Measurements from ENCODE around the gene SIAE. TPM values are rescaled to one million over a fixed set of nuclear protein-coding genes. Genes with fewer than 3 reads are reported as not detected.

The SIAE gene
- total RNA-seq, 1 donor from 2014 or later: 42.5 TPM

GRCh38 chr11:124670732-124671131 is 2.8 kb downstream of the SIAE start:
- no peak for DNase-seq (ENCODE audit: low spot score)
- intact Hi-C loops (cut with DNase I): loop anchor here (5.0 to 10.0 kb wide), 2 partner anchors 72 to 284 kb away; partner anchors contain the start of gene CCDC15

GRCh38 chr11:124669193-124669592 is 4.3 kb downstream of the SIAE start:
- no peak for DNase-seq (ENCODE audit: low spot score)
- intact Hi-C loops (cut with DNase I): loop anchor here (1.0 kb wide), 2 partner anchors 94 to 168 kb away; no protein-coding TSS in a partner anchor

GRCh38 chr11:124667601-124668000 is 5.9 kb downstream of the SIAE start:
- DNase-seq (ENCODE audit: low spot score): no peak
- intact Hi-C loops (cut with DNase I): no loop called here

- intact Hi-C loops (cut with DNase I): no loop called here
- DNase-seq (ENCODE audit: low spot score): no peak
Measured at GRCh38 chr11:124663861-124664260, 9.7 kb downstream of the SIAE start.

DNA sequence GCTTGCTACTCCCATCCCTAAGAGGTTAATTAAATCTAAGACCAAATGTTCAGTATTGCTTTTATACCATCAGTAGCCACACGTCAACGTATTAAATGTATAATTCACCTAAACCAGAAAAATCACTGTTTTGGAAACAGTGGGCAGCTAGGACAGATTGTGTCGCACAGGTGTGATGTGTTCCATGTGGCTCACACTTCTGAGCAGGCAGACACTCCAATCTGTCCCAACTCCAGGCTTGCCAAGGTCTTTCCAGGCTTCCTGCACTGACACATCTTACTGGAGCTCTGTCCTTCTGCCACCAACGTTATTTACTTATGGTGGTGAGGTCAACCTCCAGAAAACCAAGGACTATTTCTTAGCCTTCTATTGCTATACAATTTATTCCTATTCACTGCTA is 11.4 kb downstream of the SIAE start:
- intact Hi-C loops (cut with DNase I): no loop called here

GRCh38 chr11:124661553-124661952 is 12.0 kb downstream of the SIAE start:
- intact Hi-C loops (cut with DNase I): no loop called here
- DNase-seq (ENCODE audit: low spot score): no peak

More for the DNA sequence above, 11.4 kb downstream of the SIAE start:
- no peak for DNase-seq (ENCODE audit: low spot score)

DNA sequence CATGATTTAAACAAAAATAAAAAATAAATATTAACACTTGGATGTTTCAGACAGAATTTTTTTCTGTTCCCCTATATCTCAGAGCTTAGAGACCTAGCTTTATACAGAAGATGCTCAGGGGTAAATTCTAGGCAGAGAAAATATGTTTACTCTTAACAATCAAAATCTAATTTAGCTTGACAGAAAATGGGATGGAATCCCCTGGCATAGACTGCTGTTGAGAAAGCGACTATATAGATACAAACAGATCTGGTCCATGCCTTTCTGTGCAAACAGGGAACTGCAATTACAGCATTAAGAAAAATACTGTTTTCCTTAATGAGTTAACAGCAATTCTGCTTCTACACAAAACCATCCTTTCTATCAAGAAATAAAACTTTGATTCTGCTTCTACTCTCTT is 14.6 kb downstream of the SIAE start:
- intact Hi-C loops (cut with DNase I): no loop called here
- no peak for DNase-seq (ENCODE audit: low spot score)

DNA sequence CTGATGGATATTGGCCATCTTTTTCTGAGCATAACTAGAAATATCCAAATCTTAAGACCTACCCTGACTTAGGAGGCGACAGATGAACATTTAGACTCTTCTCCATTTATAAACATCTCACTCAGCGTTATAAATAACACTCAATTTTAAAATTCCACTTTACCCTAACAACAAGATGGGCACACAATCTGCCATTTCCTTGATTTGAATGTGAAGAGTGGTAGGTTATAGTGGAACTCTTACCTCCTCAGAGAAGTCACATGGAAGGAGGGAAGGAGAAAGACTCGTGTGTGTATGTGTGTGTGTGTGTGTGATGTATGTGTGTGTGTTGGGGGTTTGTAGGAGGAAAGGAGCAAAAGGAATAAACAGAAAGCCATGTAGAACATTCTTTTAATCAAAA is 15.0 kb downstream of the SIAE start:
- DNase-seq (ENCODE audit: low spot score): no peak
- intact Hi-C loops (cut with DNase I): no loop called here

DNA sequence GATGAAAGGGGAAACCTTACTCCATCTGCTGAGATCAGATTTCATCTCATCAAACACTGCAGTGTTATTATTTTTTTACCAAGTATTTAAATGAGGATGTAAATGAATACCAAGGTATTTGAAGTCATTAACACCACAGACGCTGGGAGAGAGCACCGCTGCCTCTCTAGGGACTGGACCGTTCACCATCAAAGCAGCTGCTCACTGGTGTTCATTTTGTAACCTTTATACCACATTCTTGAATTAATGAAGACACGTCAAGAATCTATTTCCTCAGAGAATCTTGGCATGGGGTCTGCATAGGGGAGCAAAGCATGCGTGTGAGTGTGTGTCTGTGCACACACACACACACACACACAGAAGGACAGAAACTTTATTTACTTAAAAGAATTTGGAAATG is 15.6 kb downstream of the SIAE start:
- DNase-seq (ENCODE audit: low spot score): no peak
- intact Hi-C loops (cut with DNase I): no loop called here

DNA sequence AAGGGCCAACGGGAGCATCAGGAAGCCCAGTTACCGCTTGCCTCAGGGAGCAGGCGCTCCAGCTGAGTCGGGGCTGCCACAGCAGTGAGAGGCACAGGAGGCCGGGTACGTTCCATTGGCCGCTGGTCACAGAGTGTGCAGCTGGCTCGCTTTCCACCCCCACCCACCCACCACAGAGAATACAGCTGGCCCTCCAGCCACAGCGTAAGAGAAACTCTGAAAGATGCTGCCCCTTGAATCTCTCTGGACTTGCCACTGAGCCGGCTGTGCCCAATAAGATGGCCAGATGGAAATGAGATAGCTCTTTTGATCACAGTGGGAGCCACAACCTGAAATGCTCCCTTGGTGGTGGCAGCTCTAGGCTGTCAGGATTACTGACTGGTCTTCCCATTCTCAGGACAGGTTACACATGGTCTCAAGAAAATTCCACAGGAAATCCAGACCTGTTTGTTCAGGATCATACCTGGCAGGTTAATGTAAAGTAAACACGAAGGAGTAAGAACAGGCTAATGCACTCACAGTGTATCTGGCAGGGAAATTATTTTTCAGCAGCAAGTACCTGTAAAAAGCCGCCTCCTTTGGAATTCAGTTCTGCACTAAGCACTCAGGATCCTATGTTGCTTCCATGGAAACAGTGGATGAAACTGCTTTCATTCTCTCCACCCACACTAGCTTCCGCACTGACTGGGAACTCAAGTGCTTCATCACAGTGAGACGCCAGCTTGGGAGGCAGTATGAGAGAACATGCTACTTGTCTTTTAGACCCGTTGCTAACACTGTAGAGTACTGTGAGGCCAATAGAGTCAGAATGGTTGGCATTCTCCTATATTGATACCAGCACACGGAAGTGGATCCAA is 16.5 kb downstream of the SIAE start:
- no peak for DNase-seq (ENCODE audit: low spot score)
- intact Hi-C loops (cut with DNase I): no loop called here

DNA sequence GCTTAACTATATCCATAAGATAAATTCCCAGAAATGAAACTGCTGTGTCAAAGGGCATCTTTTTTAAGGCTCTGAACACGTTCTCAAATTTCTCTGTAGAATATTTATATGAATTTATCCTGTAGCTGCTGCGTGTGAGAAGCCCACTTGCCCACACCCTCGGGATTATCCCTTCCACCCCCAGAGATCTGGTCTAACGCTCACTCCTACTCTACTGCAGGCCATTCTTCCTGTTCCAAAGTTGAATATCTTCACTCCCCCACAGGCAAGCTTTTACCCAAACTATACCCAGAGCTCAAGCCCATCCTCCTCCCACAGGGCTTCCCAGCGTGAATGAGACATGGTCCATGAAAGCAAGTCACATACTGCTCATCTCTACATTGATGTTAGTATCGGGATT is 24.9 kb downstream of the SIAE start:
- no peak for DNase-seq (ENCODE audit: low spot score)
- intact Hi-C loops (cut with DNase I): no loop called here

- intact Hi-C loops (cut with DNase I): no loop called here
Measured at GRCh38 chr11:124646148-124646547, 27.4 kb downstream of the SIAE start.

DNA sequence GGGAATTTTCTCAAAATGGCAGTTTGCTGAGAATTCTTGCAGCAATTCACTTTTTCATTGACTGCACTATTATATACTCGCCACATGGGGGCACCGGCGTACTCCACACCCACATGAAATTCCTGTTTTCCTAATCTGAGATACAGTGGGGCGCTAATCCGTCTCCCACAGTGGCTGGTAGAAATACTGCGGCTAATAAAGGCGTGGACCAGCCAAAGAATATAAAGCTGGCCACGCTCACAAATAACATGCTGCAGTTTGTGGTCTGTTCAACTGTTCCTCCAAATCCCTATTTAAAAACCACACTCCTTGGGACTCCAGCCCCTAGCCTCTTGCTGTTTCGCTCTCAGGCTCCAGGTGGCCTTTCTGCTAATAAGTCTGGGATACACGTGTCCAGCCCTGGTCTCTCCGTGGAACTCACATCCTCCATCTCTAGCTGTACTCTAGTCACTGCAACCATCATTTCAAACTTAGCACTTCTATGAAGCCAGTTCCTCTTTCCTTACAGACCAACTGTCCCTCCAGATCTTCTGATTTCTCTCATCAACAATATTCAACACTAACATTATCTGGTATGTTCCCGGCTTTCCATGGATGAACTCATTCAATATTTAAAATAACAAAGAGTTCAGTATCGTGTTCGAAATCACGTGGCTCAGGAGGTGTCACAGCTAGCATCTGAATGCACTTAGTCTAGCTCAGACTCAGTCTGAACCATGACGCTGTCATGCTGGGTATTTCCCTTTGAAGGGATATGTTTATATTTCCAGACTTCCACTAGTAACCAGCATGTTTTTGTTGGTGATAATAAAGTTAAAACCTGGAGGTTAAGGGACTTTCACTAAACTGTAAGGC is 28.9 kb downstream of the SIAE start:
- intact Hi-C loops (cut with DNase I): loop anchor here (2.0 kb wide), 1 partner anchor 192 kb away; no protein-coding TSS in a partner anchor
- DNase-seq (ENCODE audit: low spot score): no peak

More at GRCh38 chr11:124646148-124646547, 27.4 kb downstream of the SIAE start:
- DNase-seq (ENCODE audit: low spot score): no peak

DNA sequence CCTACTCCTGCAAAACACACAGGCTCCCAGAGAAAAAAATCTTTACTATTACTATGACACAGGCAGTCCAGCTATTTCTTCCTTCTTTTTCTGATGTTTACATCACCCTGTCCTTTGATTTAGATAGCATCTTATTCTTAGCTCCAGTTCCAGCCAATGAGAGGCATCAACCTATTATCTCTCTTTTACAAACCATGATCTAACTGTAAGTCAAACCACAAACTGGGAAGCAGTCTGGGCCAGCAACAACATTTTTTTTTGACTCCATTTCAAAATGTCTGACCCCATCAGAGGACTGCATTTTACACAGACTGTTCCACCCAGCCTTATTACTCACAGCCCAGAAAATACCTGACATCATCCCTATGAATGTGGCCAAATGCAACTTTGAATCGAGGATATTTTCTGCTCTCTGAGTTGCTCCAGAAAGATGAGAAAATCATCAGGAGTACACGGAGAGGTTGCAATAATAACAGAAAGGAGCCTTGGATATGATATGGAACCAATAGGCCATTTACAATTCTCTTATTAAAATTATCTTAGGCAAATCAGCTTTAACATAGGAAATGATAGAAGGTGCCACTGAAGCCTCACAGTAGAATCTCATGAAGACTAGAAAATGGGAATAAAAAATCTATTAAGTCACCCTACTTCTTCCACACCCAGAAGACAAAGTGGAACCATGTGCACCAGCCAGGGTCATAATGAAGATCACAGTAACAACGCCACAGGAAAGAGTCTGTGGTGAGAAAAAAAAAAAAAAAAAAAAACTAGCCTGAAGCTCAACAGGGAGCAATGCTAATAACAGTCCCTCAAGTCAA is 29.7 kb downstream of the SIAE start:
- intact Hi-C loops (cut with DNase I): loop anchor here (2.0 kb wide), 1 partner anchor 193 kb away; no protein-coding TSS in a partner anchor
- no peak for DNase-seq (ENCODE audit: low spot score)

- DNase-seq (ENCODE audit: low spot score): no peak
- intact Hi-C loops (cut with DNase I): no loop called here
Measured at GRCh38 chr11:124643042-124643604, 30.4 kb downstream of the SIAE start.

- intact Hi-C loops (cut with DNase I): no loop called here
- no peak for DNase-seq (ENCODE audit: low spot score)
Measured at GRCh38 chr11:124642628-124643027, 30.9 kb downstream of the SIAE start.

GRCh38 chr11:124640666-124641065 is 32.9 kb downstream of the SIAE start:
- intact Hi-C loops (cut with DNase I): no loop called here
- DNase-seq (ENCODE audit: low spot score): no peak

GRCh38 chr11:124639186-124639585 is 34.4 kb downstream of the SIAE start:
- intact Hi-C loops (cut with DNase I): no loop called here
- DNase-seq (ENCODE audit: low spot score): no peak

DNA sequence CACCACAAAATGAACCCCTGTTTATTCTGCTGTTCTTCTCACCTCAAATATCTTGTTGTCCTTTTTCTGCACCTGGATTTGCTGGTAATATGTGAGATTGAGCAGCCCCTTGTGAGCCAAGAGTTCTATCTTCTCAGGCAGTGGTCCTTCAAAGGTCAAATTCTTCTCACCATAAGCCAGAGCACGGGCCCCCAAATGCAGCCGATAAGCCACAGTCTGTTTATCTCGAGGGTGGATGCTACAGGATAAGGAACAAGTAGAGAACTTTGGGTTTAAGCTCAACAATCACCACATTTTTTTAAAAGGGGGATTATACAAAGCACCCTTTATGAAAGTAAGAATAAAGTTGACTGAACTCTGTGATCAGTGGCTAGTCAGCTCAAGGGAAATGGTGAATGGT is 35.0 kb downstream of the SIAE start:
- DNase-seq (ENCODE audit: low spot score): no peak
- intact Hi-C loops (cut with DNase I): no loop called here

Data from cardiac septum (tissue), 1 donor.